Stomach (tissue), 9 donors: ENCODE measurements around the gene ZNF530. TPM values are rescaled to one million over a fixed set of nuclear protein-coding genes. Genes with fewer than 3 reads are reported as not detected.

Experiments
- DNase-seq, 2 donors: peaks; one replicate each; pipeline versions ENCODE4 v3.0.0 to v3.0.0-alpha.2; 2013 to 2019
- H3K27ac ChIP-seq, 5 donors: fragments of 200-600 bp in 4 of 5; sonication (generic) in 4 of 5; one replicate each; pipeline ENCODE4 v1.5.1; 2013 to 2019; ENCODE audit warnings: mild to moderate bottlenecking in 1 of 5, moderate library complexity in 1 of 5
- H3K27me3 ChIP-seq, 3 donors: fragments of 200-600 bp; sonication (generic); one replicate each; pipeline ENCODE4 v1.5.1; 2017 to 2019; ENCODE audit warnings: mixed run types in 1 of 3
- H3K36me3 ChIP-seq, 4 donors: fragments of 200-600 bp; sonication (generic); 1 replicate in 3 of 4; 2 replicates in 1 of 4; pipeline ENCODE4 v1.5.1; 2016 to 2019
- H3K4me1 ChIP-seq, 4 donors: fragments of 200-600 bp; sonication (generic); one replicate each; pipeline ENCODE4 v1.5.1; 2016 to 2019
- H3K4me3 ChIP-seq, 4 donors: fragments of 200-600 bp; sonication (generic) in 3 of 4; one replicate each; pipeline ENCODE4 v1.5.1; 2016 to 2019; ENCODE audit warnings: mild to moderate bottlenecking in 1 of 4
- H3K9me3 ChIP-seq, 4 donors: fragments of 200-600 bp; sonication (generic); one replicate each; pipeline ENCODE4 v1.5.1; 2016 to 2019
- EP300 ChIP-seq: sonication (generic); formaldehyde crosslinking; IDR thresholded peaks from one replicate; pipeline ENCODE4 v1.6.1; 2017; ENCODE audit warnings: antibody characterized with exemption
- POLR2A ChIP-seq, 4 donors: fragments of 450-650 bp; IDR thresholded peaks; one replicate each; pipeline ENCODE4 v1.6.1; 2016; ENCODE audit warnings: antibody characterized with exemption in 4 of 4, control low read depth in 2 of 4, mild to moderate bottlenecking in 1 of 4, moderate library complexity in 1 of 4
- POLR2AphosphoS5 ChIP-seq, 3 donors: sonication (generic); formaldehyde crosslinking; IDR thresholded peaks; one replicate each; pipeline ENCODE4 v1.6.1; 2016; ENCODE audit warnings: antibody characterized with exemption in 3 of 3
- WGBS, 5 donors: extraction: QIAGEN DNeasy Blood & Tissue Kit in 3 of 5; methylation state at CpG; one replicate each; pipeline versions ENCODE4 v1.1.5 to v1.1.7; 2013 to 2018; 5-methylcytosine and 5-hydroxymethylcytosine counted together
- intact Hi-C: fragments of 100-400 bp; cut with DNase I; formaldehyde crosslinking; loops from one replicate; pipeline ENCODE4 v1.15.1; 2023; ENCODE audit warnings: low total_unique reads
- polyA plus RNA-seq, 3 donors: library from polyadenylated mRNA; stranded (reverse); fragments of 200-250 nt; gene quantifications; one replicate each; pipeline ENCODE4 v1.2.3, GENCODE V29; 2013
- total RNA-seq, 5 donors: library from RNA; depleted of rRNA; stranded (reverse); fragments of >200 nt; gene quantifications; one replicate each; pipeline versions ENCODE4 v1.1.0 to v1.2.3, GENCODE V29; 2014 to 2016
- TF ChIP-seq, protein P1 (sequence below), 7 experiments: fragments of 450-650 bp in 4 of 7; fragments of 200-600 bp in 3 of 7; sonication (generic) in 3 of 7; IDR thresholded peaks; one replicate each; pipeline ENCODE4 v1.5.1; 2016 to 2019; ENCODE audit warnings: antibody characterized with exemption in 7 of 7, control low read depth in 2 of 7, mild to moderate bottlenecking in 1 of 7
- donor health status: healthy with polysubstance abuse.
- donor health status: Bipolar disorder and iron deficiency.
- donor health status: healthy.

The ZNF530 gene
- total and polyA plus RNA-seq, 8 donors = 0.81 to 6.4 (median 2.2) TPM; not detected in 2

DNA sequence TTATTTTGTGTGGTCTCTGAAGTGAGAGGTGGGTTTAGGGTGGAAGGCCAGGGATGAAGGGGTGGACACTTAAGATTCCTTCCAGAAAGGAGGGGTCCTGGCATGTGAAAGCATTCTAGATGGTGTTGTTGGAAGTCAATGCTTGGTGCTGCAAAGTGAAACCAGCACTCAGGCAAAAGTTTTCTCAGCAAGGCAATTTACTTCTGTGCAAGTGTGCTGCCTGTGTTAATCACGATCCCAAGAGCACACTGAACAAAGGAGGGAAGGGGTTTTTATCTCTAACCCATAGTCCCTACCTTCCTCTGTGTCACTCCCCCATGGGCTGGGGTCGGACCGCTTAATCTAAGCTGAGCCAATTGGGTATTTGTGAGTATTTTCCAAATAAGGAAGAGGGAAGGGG lies 15.7 kb downstream of the ZNF530 start:
- peaks cover 46 to 55% (median 50%) of the 10 kb centered on the region in 4 donors for H3K36me3 ChIP-seq
- peaks cover 4 to 20% (median 11%) of the 10 kb centered on the region in 4 donors for H3K4me1 ChIP-seq
- 80 to 100% (median 97%) methylated on average over 3 of the region's 3 CpGs for WGBS, 5 donors
- no peaks in the 10 kb centered on the region for H3K27me3 ChIP-seq
- H3K27ac ChIP-seq = no peak overlapping the region
- TF ChIP-seq POLR2AphosphoS5 (IDR thresholded peaks at IDR 0.05) (no peak), POLR2A (IDR thresholded peaks at IDR 0.05) (no peak), EP300 (no peak)
- TF ChIP-seq, protein P1, sequence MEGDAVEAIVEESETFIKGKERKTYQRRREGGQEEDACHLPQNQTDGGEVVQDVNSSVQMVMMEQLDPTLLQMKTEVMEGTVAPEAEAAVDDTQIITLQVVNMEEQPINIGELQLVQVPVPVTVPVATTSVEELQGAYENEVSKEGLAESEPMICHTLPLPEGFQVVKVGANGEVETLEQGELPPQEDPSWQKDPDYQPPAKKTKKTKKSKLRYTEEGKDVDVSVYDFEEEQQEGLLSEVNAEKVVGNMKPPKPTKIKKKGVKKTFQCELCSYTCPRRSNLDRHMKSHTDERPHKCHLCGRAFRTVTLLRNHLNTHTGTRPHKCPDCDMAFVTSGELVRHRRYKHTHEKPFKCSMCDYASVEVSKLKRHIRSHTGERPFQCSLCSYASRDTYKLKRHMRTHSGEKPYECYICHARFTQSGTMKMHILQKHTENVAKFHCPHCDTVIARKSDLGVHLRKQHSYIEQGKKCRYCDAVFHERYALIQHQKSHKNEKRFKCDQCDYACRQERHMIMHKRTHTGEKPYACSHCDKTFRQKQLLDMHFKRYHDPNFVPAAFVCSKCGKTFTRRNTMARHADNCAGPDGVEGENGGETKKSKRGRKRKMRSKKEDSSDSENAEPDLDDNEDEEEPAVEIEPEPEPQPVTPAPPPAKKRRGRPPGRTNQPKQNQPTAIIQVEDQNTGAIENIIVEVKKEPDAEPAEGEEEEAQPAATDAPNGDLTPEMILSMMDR (IDR thresholded peaks at IDR 0.05) = no peak
- DNase-seq = no peak
- H3K9me3 ChIP-seq = peaks cover 57 to 77% (median 68%) of the 10 kb centered on the region in 4 donors
- intact Hi-C loops = no loop called here
- H3K4me3 ChIP-seq = peak overlapping the region in 3 of 4 donors; percentile 95 to 100 (median 98)

DNA sequence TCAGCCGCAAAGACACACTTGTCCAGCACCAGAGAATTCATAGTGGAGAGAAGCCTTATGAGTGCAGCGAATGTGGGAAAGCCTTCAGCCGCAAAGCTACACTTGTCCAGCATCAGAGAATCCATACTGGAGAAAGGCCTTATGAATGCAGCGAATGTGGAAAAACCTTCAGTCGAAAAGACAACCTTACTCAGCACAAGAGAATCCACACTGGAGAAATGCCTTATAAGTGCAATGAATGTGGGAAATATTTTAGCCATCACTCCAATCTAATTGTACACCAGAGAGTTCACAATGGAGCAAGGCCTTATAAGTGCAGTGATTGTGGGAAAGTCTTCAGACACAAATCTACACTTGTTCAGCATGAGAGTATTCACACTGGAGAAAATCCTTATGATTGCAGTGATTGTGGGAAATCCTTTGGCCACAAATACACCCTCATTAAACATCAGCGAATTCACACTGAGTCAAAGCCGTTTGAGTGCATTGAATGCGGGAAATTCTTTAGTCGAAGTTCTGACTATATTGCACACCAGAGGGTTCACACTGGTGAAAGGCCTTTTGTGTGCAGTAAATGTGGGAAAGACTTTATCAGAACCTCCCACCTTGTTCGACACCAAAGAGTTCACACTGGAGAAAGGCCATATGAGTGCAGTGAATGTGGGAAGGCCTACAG lies 21.1 kb downstream of the ZNF530 start:
- no peak for DNase-seq
- H3K9me3 ChIP-seq = peaks cover 89 to 100% (median 99%) of the 10 kb centered on the region in 4 donors
- peaks cover 0 to under 1% (median 0%) of the 10 kb centered on the region in 4 donors for H3K4me1 ChIP-seq
- H3K4me3 ChIP-seq = no peak overlapping the region
- H3K27ac ChIP-seq = no peak overlapping the region
- TF ChIP-seq EP300 (no peak), POLR2AphosphoS5 (IDR thresholded peaks at IDR 0.05) (no peak), POLR2A (IDR thresholded peaks at IDR 0.05) (no peak)
- TF ChIP-seq, protein P1 (IDR thresholded peaks at IDR 0.05) = no peak
- no peaks in the 10 kb centered on the region for H3K27me3 ChIP-seq
- 96 to 98% (median 98%) methylated on average over 10 of the region's 10 CpGs for WGBS, 5 donors
- intact Hi-C loops = no loop called here
- H3K36me3 ChIP-seq = peaks cover 75 to 96% (median 92%) of the 10 kb centered on the region in 4 donors

DNA sequence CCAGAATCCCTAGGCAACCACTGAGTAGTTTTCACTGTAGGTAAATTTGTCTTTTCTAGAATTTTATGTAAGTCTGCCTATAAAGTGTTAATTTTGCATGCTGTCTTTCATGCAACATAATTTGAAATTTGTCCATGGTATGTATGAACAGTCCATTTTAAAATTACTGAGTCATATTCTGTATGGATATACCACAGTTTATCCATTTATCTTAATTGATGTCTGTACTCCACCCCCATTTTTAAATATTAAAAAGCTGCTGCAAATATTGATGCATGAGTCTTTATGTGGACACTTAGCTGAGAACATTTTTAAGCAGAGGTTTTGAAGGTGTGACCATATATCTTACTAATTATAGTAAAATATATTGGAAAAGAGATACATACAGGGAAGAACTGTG lies 23.4 kb downstream of the ZNF530 start:
- Histone ChIP-seq H3K4me1 (no peaks in the 10 kb centered on the region), H3K27me3 (no peaks in the 10 kb centered on the region), H3K27ac (no peak overlapping the region), H3K9me3 (peaks cover 72 to 100% (median 98%) of the 10 kb centered on the region in 4 donors), H3K36me3 (peaks cover 56 to 81% (median 69%) of the 10 kb centered on the region in 4 donors), H3K4me3 (no peak overlapping the region)
- no peak for DNase-seq
- intact Hi-C loops = no loop called here
- TF ChIP-seq EP300 = no peak
- TF ChIP-seq, protein P1 (IDR thresholded peaks at IDR 0.05) = no peak
- TF ChIP-seq POLR2A (IDR thresholded peaks at IDR 0.05) = no peak
- TF ChIP-seq POLR2AphosphoS5 (IDR thresholded peaks at IDR 0.05) = no peak

DNA sequence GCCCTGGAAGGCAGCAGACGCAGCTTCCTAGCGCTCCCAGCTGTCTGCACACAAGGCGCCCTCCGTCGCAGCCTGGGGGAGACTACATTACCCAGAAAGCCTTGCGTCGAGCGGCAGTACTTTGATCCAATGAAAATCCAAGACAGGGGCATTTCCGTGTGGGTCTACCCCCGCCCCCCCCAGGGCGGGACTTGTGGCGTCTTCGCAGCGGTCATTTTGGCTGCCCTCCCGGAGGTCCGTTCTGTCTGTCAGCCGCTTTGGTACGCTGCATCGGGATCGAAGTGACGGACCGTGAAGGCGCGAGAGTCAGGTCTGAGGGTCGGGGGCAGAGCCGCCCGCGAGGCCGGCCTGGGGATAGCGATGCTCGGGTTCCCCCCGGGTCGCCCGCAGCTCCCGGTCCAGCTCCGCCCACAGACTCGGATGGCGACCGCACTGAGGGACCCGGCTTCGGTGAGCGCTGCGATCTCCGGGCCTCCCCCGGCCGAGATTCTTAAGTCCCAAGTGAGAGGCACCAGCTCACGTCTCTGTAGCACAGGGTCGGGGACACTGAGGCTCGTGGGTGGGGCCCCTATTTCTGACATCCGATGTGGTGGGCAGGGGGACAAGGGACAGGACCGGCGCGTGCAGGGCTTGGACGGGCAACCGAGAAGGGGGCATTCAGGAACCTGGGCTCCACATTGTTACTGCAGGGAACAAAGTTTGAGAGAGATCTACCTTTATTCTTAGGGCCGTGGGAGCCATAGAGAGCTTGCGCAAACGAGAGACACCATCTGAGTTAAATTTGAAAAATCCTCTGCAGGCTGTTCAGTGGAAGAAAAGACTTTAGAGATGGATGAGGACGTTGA lies 33.5 kb downstream of the ZNF530 start, which contains the start of gene ZNF211:
Gene ZNF211, plus strand, starts transcription at position 182 of the 845 bp plus-strand sequence. Its CDS starts 179 bp downstream, at position 361.
- 1 to 2% (median 1%) methylated on average over 22 to 59 of the region's 59 CpGs for WGBS, 5 donors
- H3K9me3 ChIP-seq = peaks cover 10 to 59% (median 33%) of the 10 kb centered on the region in 4 donors
- peaks cover 0 to 21% (median 13%) of the 10 kb centered on the region in 4 donors for H3K4me1 ChIP-seq
- intact Hi-C loops = no loop called here
- DNase-seq = peak; percentile 92 to 98
- peak within 1 kb of the TSS; percentile 71 to 96 (median 84) for H3K4me3 ChIP-seq
- H3K27me3 ChIP-seq = no peaks in the 10 kb centered on the region
- peak within 1 kb of the TSS; percentile 77 to 89 (median 83) for H3K27ac ChIP-seq
- TF ChIP-seq POLR2A (IDR thresholded peaks at IDR 0.05) = no peak
- peak in 2 of 3 donors; percentile 51 to 81 for TF ChIP-seq POLR2AphosphoS5 (IDR thresholded peaks at IDR 0.05)
- H3K36me3 ChIP-seq = peaks cover 19 to 45% (median 38%) of the 10 kb centered on the region in 4 donors
